ENCODE measurements around the gene PEX5L.
"Not testable (repeated sequence)": the region's sequence is repeated elsewhere in the genome, so short reads cannot be mapped to it uniquely, and the experiment has no call there.

The PEX5L gene

DNA sequence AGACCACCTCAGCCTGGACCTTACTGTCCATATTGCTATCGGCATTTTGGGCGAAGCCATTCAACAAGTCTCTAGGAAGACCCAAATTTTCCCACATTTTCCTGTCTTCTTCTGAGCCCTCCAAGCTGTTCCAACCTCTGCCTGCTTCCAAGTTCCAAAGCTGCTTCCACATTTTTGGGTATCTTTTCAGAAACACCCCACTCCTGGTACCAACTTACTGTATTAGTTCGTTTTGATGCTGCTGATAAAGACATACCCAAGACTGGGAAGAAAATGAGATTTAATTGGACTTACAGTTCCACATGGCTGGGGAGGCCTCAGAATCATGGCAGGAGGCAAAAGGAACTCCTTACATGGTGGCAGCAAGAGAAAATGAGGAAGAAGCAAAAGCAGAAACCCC lies 28.4 kb downstream of the PEX5L start:
- DNase-seq: not testable (repeated sequence)

DNA sequence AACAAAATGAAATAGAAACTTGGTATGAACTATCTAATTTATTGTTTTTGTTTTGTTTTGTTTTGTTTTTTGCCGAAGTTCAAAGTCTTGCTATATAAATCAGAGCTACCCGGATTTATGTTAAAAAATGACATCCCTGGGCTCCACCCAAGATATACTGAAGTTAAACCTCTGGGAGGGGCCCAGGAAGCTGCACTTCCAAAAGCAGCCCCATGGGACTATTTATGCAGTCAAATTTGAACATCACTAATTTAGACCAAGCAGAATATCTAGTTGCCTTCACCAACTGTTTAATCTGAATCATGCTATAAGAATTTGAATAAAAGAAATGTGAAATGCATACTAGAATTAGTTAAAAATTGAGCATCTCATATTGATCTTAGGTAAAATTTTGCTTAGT lies 32.2 kb downstream of the PEX5L start:
- no peak for DNase-seq

DNA sequence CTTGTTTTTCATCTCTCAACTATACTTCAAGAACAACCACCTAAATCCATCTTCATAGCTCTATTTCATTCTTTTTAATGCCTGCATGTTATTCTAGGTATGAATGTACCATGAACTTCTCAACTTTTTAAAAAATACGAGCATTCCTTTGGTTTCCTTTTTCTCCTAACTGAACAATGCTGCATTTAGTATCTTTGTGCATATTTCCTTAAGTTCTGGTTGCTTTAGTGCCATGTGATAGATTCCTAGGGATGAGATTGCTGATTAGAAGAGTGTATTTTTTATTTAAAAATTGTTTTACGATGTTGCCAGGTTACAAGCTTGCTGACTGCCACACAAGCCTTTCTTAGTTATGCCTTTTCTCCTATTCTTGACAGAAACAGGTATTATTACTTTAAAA lies 34.7 kb downstream of the PEX5L start:
- no peak for DNase-seq

DNA sequence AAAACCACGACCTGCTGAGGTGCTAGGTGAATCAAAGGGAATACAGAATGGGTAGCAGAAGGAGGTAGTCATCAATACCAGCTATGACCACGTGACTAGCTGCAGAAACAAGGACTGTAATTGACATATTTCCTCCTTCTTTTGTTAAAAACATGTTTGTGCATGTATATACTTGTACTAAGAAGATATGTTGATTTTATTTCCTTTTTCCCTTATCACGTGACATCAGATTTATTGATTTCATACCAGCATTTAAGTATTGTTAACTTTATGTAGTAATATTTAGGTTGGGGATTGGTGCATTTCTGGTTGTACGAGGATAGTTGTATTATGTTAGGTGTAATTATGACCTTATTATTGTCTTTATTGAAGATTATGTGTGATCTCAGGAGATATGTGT lies 36.2 kb downstream of the PEX5L start:
- no peak for DNase-seq

DNA sequence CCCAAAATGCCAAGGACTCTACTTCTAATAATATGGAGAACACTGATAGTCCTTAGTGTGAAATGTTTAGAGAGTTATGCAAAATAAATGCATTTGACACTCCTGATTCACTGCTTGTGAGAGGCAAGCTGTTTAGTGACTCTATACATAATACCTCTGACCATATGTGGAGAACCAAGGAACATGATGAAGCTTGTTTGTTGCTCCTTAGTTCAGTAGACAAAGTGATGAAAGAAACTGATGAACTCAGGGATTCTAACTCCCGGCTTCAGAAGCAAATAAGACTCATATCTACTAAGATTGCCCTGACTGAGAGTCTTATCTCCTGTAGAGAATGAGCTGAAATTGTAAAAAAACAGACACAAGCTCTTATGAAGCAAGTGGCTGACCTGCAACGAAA lies 41.3 kb downstream of the PEX5L start:
- DNase-seq: no peak

DNA sequence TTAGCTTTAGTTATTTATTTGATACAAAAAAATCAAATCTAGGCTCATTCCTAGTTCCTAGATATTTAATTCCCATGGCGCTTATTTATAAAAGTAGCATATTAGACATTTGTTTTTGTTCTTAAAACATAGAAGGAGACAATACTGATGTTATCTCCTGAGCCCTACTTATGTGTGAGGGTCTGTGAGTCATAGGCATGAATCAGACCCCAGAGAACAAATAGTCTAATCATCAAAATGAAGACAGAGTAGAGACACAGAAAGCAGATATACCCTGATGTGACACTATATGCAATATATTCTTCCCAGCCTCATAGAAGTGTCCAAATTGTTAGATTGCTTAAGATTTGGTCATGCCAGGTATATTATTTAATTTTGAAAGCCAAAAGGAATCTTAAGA lies 44.9 kb downstream of the PEX5L start:
- no peak for DNase-seq

DNA sequence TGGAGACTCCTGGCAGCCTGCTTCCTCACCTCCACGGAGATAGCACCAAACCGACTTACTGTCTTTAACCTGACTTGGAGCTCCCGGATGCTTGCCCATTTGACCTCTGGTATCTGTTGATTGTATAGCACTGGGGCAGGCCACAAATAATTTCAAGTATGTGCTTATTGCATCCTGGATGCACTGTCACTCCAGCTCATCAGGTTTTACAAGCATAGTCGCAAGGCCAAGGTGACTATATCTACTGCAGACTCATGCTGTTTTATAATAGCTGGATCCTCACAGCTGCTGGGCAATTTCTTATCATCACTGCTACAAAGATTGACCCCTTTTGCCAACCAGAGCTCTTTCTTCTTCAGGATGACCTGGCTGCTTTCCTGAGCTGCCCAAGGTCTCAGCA lies 45.6 kb downstream of the PEX5L start:
- no peak for DNase-seq

DNA sequence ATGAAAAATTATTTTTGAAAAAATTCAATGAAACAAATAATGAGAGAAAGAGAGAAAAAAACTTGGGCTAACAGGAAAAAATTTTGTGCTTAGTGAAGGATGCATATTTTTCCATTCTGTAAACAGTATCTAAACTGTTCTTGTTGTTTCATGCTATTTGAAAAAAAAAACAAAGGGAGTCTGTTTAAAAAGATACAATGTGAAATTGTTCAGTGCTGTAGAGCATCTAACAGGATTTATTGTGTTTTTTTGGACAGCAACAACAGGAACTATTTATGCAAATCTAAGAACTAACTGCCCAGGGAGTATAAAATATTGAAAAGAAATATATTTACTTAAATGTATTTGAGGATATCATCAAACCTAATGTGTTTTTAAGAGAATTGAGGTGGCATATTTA lies 55.1 kb downstream of the PEX5L start:
- no peak for DNase-seq

DNA sequence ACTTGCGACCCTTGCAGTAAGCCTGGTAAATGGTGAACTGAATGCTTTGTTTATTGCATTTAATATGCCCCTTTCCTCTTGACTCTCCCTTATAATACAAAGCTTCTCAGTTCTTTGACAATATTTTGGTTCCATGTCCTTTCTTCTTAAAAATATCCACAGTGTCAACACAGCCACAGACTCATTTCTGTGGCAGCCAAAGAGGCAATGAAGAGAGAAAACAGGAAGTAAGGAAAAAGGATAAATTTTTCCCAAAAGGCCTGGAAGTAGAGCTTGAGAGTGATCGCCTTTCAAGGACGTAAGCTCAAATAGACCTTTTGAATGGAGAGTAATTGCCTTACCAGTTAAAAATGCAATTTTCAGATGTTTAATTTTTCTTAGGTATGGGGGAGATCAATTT lies 59.4 kb downstream of the PEX5L start:
- no peak for DNase-seq

DNA sequence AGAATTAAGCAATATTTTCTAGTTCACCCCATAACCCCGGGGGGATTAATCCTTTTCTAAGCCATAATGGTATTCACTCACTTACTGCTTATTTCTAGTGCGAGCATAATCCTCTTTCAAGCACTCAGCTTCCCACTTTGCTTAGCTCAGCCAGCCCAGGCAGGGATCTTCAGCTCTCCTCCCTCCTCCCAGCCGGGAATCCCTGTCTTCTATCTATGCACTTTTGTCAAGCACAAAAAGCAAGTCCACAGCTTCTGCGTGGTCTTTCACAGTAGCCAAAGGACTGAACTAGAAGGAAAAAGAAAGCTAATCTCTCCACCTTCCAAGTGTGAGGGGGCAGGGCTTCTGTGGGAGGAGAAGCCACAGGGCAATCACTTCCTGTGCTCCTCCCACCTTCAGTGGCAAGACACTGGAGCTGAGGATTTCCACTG lies 62.8 kb downstream of the PEX5L start:
- no peak for DNase-seq

DNA sequence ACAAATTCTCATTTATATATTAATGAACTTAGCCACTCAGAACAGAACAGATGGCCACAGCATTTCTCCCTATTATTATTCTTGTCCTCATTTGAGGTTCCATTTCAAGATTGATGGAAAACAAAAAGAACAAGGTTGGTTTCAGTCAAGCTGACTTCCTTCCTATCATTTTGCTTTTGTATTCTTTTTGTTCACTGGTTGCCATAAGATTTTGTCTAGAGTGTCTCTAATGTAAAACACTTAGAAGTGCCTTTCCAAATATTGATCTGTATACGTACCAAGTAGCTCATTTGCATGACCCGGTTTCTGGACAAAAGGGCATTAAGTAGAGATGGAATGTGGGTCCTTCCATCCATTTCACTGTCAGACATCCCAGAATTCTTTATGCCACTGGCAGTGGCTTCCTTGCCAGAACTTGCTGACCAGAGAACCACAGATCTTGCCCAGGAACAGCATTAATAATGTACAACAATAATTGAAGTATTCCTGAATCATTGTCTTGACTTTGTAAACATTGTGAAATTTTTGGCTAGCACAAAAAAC lies 63.8 kb downstream of the PEX5L start:
- no peak for DNase-seq

DNA sequence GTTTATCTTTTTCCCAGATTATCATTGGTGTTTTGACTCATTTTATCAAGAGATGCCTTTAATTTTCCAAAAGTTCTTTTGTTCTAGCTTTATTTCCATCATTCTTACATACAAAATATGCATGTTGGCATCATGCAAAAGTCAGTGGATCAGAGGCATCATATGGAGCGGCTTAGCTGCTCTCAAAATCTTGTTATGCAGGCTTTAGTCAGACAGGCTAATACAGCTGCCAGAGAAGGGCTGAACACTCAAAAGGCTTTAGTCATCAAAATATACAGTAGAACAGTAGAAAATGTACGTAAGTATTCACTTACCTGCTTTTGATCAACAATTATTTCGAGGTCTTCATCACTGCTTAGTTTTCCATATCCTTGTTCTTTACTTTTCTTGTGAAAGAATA lies 65.5 kb downstream of the PEX5L start:
- DNase-seq: no peak

DNA sequence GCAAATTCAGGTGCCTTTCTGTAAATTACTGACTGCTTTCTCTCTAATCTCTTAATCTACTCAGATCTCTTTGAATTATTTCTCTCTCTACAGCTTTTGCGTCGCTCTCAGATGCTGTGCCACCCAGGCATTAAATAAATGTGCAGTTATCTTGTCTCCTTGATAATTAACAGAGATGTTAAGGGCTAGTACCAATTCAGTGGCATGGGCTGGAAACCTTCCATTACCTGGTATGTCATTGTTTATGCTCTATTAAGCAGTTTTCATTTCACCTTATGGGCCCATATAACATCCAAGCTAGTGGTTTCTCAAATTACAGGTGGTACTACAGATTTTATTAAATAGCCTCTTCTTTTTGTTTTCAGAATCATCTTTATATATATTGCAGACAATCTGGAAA lies 66.0 kb downstream of the PEX5L start:
- no peak for DNase-seq

DNA sequence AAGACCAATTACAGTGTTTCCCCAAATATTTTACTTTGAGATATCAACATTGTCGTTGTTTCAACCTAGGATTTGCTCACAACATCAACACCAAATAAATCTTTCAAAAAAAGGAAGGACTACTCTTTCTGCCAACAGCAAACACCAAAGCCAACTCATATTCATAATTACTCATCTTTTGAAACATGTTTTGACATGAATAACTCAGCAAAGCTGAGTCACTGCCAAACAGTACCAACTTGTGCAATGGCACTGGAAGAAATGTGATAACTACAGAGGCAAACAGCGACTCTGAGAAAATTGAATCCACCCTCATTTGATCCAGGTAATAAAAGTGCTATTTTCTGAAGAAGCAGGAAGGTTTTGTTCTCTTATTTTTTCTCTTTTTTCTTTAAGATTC lies 67.2 kb downstream of the PEX5L start:
- no peak for DNase-seq

DNA sequence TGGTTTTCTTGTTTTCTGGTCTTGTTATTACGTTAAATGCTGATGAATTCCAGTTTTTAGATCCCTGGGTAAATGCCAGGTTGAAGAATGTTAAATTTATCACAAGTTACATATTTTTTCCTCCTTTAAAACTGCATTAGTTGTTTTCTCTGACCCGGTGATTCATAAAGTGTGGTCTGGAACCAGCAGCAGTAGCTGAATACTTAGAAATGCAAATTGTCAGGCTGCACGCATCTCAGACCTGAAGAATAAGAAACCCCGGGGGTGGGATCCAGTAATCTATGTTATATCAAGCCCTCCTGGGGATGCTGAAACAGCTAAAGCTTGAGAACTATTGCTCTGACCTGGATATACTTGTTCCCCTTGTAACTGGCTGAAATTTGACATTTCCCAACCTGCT lies 69.1 kb downstream of the PEX5L start:
- DNase-seq: no peak

DNA sequence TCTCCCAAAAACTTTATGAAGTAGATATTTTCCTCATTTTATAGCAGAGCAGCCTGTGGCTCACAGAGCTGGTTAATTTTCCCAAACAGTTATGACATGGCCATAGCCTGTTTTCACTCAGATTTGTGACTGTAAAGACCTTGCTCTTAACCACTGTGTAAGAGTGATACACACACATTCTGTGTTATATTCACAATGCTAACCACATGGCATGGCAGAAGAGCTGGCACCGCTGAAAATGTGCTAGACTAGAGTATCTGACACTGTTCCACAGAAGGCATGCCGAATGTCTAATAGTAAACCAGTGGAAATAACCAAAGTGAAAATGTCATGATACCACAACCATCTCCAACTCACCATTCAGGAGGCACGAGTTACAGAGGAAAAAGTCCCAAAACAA lies 71.8 kb downstream of the PEX5L start:
- DNase-seq: no peak

DNA sequence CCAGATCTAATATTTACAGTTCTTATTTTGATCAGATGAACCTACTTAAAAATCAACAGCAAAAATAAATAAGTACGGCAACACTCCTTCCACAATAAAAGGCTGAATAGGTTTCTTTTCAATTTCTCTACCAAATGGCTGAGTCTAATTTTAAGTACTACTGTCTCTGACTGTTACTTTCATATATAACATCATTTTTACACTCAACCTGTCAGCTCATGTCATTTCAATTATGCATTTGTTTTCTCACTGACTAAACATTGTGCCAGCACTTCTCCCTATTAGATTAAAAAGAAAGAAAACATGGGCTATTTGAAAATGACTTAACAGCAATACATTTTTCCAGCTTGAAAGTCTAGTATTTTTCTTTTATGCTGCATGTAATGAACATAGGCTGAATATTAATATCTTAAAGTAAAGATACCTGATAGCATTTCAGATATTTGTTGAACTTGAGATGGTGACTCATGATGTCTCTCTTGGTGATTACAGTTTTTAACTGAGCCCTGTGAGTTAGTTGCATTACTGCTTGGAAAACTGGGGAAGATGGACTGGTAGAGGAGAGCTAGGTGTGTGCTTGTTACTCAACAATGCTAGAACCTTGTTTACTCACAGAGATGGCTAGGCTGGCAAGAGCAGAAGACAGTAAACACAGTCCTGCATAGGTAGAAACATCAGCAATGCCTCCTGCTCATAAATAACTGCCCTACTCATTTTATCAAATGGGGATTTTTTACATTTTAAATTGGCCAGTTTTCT lies 73.9 kb downstream of the PEX5L start:
- DNase-seq: peak; percentile 34

DNA sequence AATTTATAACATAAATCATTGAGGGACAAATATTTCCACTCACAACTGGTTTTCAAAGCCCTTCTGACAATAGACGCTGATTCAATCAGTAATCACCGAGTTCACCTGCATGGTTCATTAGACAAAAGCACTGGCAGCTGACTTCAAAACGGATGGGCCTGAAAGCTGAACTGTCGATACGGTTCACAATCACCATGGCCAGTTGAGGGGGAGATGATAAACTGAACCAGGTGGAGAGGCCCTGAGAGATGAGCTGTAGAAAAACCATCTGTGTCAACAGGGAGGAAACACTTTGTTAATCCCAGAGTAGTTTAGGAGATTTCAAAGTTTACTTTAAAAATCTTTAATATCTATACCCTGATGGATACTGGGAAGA lies 75.0 kb downstream of the PEX5L start:
- peak; percentile 57 for DNase-seq

DNA sequence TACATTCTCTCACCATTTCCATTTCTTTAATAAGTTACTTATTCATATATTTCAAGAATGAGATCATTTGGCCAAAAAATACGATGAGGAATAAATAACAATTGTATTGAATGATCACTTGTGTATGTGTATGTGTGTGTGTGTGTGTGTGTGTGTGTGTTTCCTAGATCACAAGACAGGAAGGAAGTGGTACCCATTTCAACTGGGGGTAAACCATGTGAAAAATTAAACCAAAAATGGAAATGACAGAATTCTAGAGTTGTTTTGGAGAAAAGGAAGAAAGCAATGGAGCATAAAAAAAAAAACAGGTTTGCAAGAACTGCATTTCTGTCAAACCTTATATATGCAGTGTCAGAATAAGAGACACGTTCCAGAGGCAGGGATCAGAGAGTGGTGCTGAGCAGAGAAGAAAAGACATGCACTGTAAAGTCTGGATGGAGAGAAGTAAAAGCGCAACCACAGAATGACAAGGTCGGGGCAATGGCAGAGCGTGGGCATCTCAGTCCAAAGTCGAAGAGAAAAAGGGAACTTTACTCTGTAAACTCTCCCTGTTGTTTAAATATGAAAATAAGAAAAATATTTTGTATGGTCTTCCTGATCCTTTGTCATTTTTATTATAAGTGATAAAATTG lies 75.5 kb downstream of the PEX5L start:
- DNase-seq: no peak

DNA sequence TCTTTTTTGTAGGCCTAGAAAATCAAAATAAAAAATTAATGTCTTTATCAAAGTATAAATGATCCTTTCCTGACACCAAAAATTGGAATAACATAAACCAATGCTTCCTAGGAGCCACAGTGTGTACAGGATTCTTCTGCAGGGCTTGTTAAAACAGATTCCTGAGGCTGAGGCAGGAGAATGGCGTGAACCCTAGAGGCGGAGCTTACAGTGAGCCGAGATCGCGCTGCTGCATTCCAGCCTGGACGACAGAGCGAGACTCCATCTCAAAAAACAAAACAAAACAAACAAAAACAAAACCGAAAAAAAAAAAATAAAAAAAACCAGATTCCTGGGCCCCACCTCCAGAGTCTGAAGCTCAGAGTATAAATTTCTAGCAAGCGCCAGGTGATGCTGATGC lies 78.0 kb downstream of the PEX5L start:
- no peak for DNase-seq

DNA sequence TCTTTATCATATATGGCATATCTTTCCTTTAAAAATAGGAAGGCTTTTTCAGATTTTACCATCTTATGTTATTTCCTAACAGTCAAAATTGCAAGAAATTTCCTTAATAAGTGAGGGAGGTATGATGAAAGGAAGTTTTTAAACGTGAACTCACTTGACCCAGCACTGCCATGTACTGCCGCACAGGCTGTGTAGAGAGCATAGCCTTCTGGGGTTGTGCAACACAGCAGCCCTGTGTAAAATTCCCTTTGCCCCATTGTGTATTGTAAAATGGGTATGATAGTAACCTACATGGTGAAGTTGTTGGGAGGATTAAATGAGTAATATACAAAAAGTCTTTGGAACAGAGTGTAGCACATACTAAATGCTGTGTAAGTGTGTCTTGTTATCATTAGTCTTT lies 78.6 kb downstream of the PEX5L start:
- DNase-seq: no peak

DNA sequence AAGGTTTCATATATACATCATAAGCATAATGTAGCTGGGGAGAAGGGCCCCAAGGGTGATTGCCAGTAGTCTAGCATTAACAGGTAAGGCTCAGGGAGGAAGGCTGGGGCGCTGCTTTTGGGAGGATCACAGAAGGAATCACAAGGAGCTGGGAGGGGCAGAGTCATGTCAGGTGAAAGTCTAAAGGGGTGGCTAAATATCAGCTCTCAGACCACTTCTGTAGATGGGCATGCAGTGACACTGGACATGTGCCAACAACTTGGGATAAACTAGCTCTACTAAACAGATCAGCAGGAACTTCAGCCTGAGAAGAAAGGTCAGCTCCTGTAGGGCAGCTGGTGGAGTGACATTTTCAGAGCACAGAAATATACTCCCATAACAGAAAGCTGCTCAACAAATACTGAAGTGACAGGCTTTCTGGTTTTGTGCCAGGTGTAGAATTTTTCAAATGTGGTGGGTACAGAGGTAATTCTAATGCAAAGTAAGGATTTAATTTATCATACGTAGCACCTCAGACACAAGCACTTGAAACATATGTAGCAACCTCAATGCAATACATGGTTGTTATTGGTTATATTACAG lies 79.4 kb downstream of the PEX5L start:
- DNase-seq: peak; percentile 58

DNA sequence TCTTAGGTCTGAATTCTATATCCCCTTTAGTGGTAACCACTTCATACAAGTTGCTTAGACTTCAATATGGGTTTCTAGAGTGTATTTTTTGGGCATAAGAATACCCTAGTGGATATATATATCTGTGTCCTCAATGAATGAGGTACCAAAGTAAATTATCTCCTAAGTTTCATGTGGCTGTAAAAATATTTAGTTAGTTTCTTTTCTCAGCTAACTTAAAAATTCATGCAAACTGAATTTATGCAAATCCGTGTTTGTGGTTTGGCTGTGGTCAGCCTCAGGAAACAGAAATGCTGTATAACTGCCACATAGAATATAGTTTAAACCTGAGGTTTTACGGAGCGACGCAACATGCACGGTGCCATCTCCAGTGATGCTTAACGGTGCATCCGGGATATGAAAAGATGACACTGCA lies 80.3 kb downstream of the PEX5L start:
- DNase-seq: no peak

DNA sequence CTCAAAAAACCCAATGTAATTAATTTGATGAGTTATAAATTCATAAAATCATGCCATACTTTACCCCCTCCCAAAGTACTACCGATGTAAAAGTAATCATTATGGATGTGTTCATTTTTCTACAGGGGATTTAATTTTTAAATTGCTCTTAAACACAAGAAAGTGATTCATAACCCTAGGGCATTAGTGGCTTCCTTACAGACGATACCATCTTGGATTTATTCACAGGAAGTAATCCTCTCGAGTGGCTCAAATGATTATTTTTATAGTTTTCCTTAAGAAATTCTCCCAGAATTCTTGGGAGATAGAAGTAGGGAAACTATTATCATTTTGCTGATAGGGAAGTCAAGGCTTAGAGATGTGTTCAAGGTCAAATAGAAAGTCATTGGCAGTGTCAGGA lies 80.9 kb downstream of the PEX5L start:
- DNase-seq: no peak

Measured in NCI-H345 (cell line).